Endothelial cell of umbilical vein (primary cell): Measurements from ENCODE around the gene ADAP1. TPM values are rescaled to one million over a fixed set of nuclear protein-coding genes. Genes with fewer than 3 reads are reported as not detected.

Experiments used
- BruUV-seq: library from RNA; stranded (reverse); fragments of 400-500 nt; replicated peaks from 2 replicates; lab custom pipeline; 2021; lab: Mats Ljungman, UMichigan
- CTCF ChIA-PET: fragments of 300-600, 350-600 bp; sonication (Branson Sonifier 250); formaldehyde crosslinking; loops from one replicate; lab custom pipeline; 2021; ENCODE audit warnings: antibody characterized with exemption, inconsistent platforms; lab: Charles Lee
- POLR2A ChIA-PET: fragments of 300-600, 350-600 bp; sonication (Branson Sonifier 250); formaldehyde crosslinking; loops from one replicate; lab custom pipeline; 2021; ENCODE audit warnings: antibody characterized with exemption, inconsistent platforms; lab: Charles Lee
- DNase-seq: peaks from one replicate; pipeline ENCODE4 v3.0.0-alpha.2; 2011; ENCODE audit warnings: low read depth, low spot score
- FAIRE-seq: peaks from 2 replicates; lab custom pipeline; 2011; peaks lifted over from hg19 to GRCh38; lab: Jason Lieb, UNC
- H2AFZ ChIP-seq: 2 replicates; pipeline ENCODE4 v1.6.0; 2012; ENCODE audit warnings: low read depth, low read length, control low read depth, inconsistent platforms
- H3K27ac ChIP-seq: 2 replicates; pipeline ENCODE4 v1.5.1; 2011; ENCODE audit warnings: low read depth, mild to moderate bottlenecking, control low read depth, low read length, moderate library complexity; ENCODE audit not compliant: insufficient read depth
- H3K27me3 ChIP-seq, 2 experiments: 2 replicates each; pipeline versions ENCODE4 v1.6.0 to v1.6.1; 2011; ENCODE audit warnings: low read length in 2 of 2, mixed read lengths in 1 of 2; ENCODE audit not compliant: control insufficient read depth in 2 of 2, insufficient read depth in 2 of 2
- H3K36me3 ChIP-seq, 2 experiments: 2 replicates in 1 of 2; 3 replicates in 1 of 2; pipeline ENCODE4 v1.5.1; 2011; ENCODE audit warnings: low read length in 2 of 2, mild to moderate bottlenecking in 1 of 2, moderate library complexity in 1 of 2; ENCODE audit not compliant: control insufficient read depth in 2 of 2, insufficient read depth in 2 of 2; ENCODE audit errors: extremely low read depth in 1 of 2
- H3K4me1 ChIP-seq: 3 replicates; pipeline ENCODE4 v1.5.1; 2011; ENCODE audit warnings: mild to moderate bottlenecking, low read length; ENCODE audit not compliant: control insufficient read depth, insufficient read depth; ENCODE audit errors: extremely low read depth
- H3K4me2 ChIP-seq: 2 replicates; pipeline ENCODE4 v1.6.1; 2011; ENCODE audit warnings: low read length, control low read depth, mixed read lengths; ENCODE audit not compliant: insufficient read depth
- H3K4me3 ChIP-seq, 3 experiments: fragments of 200-600 bp in 1 of 3; sonication (generic), shearing (Covaris generic) in 1 of 3; replicated peaks in 1 of 3; 2 replicates each; pipeline ENCODE4 v1.5.1; 2011 to 2016; ENCODE audit warnings: control low read depth in 3 of 3, low read length in 3 of 3, mild to moderate bottlenecking in 2 of 3, inconsistent platforms in 1 of 3, low read depth in 1 of 3, moderate library complexity in 1 of 3; ENCODE audit not compliant: insufficient read depth in 1 of 3
- H3K79me2 ChIP-seq: 2 replicates; pipeline ENCODE4 v1.6.0; 2012; ENCODE audit warnings: low read length, inconsistent platforms; ENCODE audit not compliant: control insufficient read depth, insufficient read depth
- H3K9ac ChIP-seq: replicated peaks from 2 replicates; pipeline ENCODE3; 2011; ENCODE audit warnings: low read length, control low read depth; ENCODE audit not compliant: insufficient read depth; ENCODE audit errors: extremely low read depth
- H3K9me1 ChIP-seq: replicated peaks from 3 replicates; pipeline ENCODE4 v1.6.0; 2011; ENCODE audit warnings: mild to moderate bottlenecking, low read length; ENCODE audit not compliant: control insufficient read depth, insufficient read depth; ENCODE audit errors: extremely low read depth
- H3K9me3 ChIP-seq: replicated peaks from 2 replicates; pipeline ENCODE4 v1.5.1; 2012; ENCODE audit warnings: low read length, inconsistent platforms; ENCODE audit not compliant: control insufficient read depth, insufficient read depth
- H4K20me1 ChIP-seq: replicated peaks from 2 replicates; pipeline ENCODE3; 2011; ENCODE audit warnings: mild to moderate bottlenecking, low read length; ENCODE audit not compliant: control insufficient read depth, insufficient read depth; ENCODE audit errors: extremely low read depth
- EZH2 ChIP-seq: IDR thresholded peaks from 2 replicates; pipeline ENCODE4 v1.6.1; 2012; ENCODE audit warnings: borderline replicate concordance, low read depth, mild to moderate bottlenecking, moderate library complexity, low read length, inconsistent platforms; ENCODE audit not compliant: severe bottlenecking
- FOS ChIP-seq: IDR thresholded peaks from 2 replicates; pipeline ENCODE4 v1.6.1; 2011; ENCODE audit warnings: mild to moderate bottlenecking, low read length, moderate library complexity, borderline replicate concordance; ENCODE audit not compliant: insufficient read depth
- GATA2 ChIP-seq: IDR thresholded peaks from 2 replicates; pipeline ENCODE4 v1.7.0; 2011; ENCODE audit warnings: low read depth, mild to moderate bottlenecking, moderate library complexity, mixed read lengths, low read length; ENCODE audit not compliant: insufficient read length, insufficient read depth
- JUN ChIP-seq: IDR thresholded peaks from 2 replicates; pipeline ENCODE4 v1.6.1; 2011; ENCODE audit warnings: borderline replicate concordance, low read depth; ENCODE audit not compliant: insufficient read length, insufficient read depth
- MYC ChIP-seq: IDR thresholded peaks from one replicate; pipeline ENCODE4 v1.6.1; 2011; ENCODE audit warnings: mild to moderate bottlenecking, low read depth, low read length
- POLR2A ChIP-seq: IDR thresholded peaks from 2 replicates; pipeline ENCODE4 v1.6.1; 2012; ENCODE audit warnings: low read depth, mild to moderate bottlenecking, control low read depth, low read length
- POLR2AphosphoS5 ChIP-seq: IDR thresholded peaks from 2 replicates; pipeline ENCODE4 v1.6.1; 2012; ENCODE audit warnings: low read depth, mild to moderate bottlenecking, control low read depth, low read length, moderate library complexity; ENCODE audit not compliant: insufficient read depth
- dilution Hi-C: fragments of 300-500 bp; cut with MboI; formaldehyde crosslinking; loops from one replicate; pipeline ENCODE4 v1.15.0; 2019; ENCODE audit warnings: low sequenced_read_pairs; ENCODE audit not compliant: extremely low pct_ligation_motif_present
- intact Hi-C: fragments of 100-400 bp; cut with micrococcal nuclease; formaldehyde crosslinking; loops from one replicate; pipeline ENCODE4 v1.10.0; 2022
- polyA plus RNA-seq, 4 experiments: library from polyadenylated mRNA; depleted of rRNA in 3 of 4; stranded (reverse) in 3 of 4; unstranded in 1 of 4; fragments of >200 nt; gene quantifications; 2 replicates each; pipeline versions ENCODE4 v1.2.1 to v1.2.3, GENCODE V29; 2011 to 2012; ENCODE audit warnings: missing spikeins in 1 of 4
- total RNA-seq: library from RNA; stranded (reverse); gene quantifications from 2 replicates; pipeline ENCODE4 v1.2.3, GENCODE V29; 2021
- TF ChIP-seq, protein P1 (sequence below), 2 donors: IDR thresholded peaks; 1 replicate in 1 of 2; 2 replicates in 1 of 2; pipeline ENCODE4 v1.5.1; 2011; ENCODE audit warnings: low read length in 2 of 2, mild to moderate bottlenecking in 2 of 2, moderate library complexity in 2 of 2, control low read depth in 1 of 2, inconsistent platforms in 1 of 2, low read depth in 1 of 2; ENCODE audit not compliant: insufficient read depth in 1 of 2; ENCODE audit errors: extremely low read depth in 1 of 2
- TF ChIP-seq, protein P2 (sequence below): IDR thresholded peaks from 2 replicates; pipeline ENCODE4 v1.6.1; 2011; ENCODE audit not compliant: insufficient read depth, insufficient read length

ADAP1 gene
- total and polyA plus RNA-seq, 2 donors (not counting 3 experiments of a cell fraction or from before 2014, with no cell fraction given), result 0.49 to 0.58 TPM

DNA sequence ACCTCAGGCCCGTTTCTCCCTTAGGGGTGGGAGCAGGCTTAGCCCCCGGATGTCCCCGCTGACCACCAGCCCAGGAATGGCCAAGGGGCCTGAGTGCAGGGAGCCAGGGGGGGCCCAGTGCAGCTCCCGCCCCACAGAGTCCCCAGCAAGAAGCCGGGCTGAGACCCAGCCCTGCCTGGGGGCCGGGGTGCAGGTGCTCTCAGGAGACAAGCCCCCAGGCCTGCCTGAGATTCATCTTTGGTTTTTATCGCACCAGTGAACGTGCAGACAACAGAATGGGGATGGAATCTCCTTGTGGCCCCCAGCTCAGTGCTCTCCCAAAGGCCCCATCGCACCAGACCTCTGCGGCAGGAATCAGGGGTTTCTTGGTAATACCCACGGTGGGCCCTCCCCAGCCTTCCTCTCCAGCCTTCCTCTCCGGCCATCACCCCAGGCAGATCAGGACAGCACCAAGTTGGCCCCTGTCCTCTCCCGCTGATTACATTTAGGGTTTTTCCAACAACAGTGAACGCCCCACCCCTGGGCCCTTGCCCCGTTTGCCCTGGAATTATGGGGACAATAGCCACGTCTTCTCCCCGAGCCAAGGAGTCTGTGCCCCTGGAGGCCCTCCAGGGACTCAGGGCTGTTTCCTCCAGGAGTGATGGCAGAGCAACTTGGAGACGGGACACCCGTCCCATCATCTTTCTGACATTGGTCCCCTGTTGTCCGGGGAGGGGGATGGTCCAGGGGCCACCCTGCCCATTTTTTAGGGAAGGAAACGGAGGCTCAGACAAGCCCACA is 22.4 kb downstream of the ADAP1 start:
- dilution Hi-C loops, result no loop called here
- no peak for DNase-seq
- no TSS peak for BruUV-seq
- H3K79me2 ChIP-seq, result no peaks in the 10 kb centered on the region
- no peak for TF ChIP-seq POLR2A
- TF ChIP-seq GATA2, result no peak
- no peak for TF ChIP-seq JUN
- TF ChIP-seq MYC, result no peak
- no peak for TF ChIP-seq EZH2
- TF ChIP-seq POLR2AphosphoS5, result no peak
- TF ChIP-seq, protein P1, sequence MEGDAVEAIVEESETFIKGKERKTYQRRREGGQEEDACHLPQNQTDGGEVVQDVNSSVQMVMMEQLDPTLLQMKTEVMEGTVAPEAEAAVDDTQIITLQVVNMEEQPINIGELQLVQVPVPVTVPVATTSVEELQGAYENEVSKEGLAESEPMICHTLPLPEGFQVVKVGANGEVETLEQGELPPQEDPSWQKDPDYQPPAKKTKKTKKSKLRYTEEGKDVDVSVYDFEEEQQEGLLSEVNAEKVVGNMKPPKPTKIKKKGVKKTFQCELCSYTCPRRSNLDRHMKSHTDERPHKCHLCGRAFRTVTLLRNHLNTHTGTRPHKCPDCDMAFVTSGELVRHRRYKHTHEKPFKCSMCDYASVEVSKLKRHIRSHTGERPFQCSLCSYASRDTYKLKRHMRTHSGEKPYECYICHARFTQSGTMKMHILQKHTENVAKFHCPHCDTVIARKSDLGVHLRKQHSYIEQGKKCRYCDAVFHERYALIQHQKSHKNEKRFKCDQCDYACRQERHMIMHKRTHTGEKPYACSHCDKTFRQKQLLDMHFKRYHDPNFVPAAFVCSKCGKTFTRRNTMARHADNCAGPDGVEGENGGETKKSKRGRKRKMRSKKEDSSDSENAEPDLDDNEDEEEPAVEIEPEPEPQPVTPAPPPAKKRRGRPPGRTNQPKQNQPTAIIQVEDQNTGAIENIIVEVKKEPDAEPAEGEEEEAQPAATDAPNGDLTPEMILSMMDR (IDR thresholded peaks at IDR 0.05; ENCODE audit: extremely low read depth in 1 of 2, insufficient read depth in 1 of 2, low read depth in 1 of 2, low read length in 2 of 2), result no peak
- TF ChIP-seq, protein P2, sequence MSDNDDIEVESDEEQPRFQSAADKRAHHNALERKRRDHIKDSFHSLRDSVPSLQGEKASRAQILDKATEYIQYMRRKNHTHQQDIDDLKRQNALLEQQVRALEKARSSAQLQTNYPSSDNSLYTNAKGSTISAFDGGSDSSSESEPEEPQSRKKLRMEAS, result no peak
- no peak for TF ChIP-seq FOS
- FAIRE-seq, result no peak
- no peak overlapping the region for H3K4me2 ChIP-seq
- H2AFZ ChIP-seq, result no peak overlapping the region
- no peaks in the 10 kb centered on the region for H3K9me3 ChIP-seq
- H3K4me1 ChIP-seq, result no peaks in the 10 kb centered on the region
- ChIA-PET CTCF (no interaction called here), POLR2A (no interaction called here)
- no peaks in the 10 kb centered on the region for H4K20me1 ChIP-seq
- H3K9me1 ChIP-seq, result no peaks in the 10 kb centered on the region
- no peak overlapping the region for H3K27ac ChIP-seq
- no peaks in the 10 kb centered on the region for H3K27me3 ChIP-seq
- intact Hi-C loops, result no loop called here
- no peaks in the 10 kb centered on the region for H3K36me3 ChIP-seq
- H3K4me3 ChIP-seq, result no peak overlapping the region
- H3K9ac ChIP-seq, result no peak overlapping the region
